ES-I3 (cell line): ENCODE measurements around the gene GOSR2.
A peak's percentile ranks its signal among the peaks of the same experiment; 100 is the strongest.

ENCODE experiments used
- H3K36me3 ChIP-seq: 2 replicates; pipeline ENCODE4 v1.6.1; 2013; ENCODE audit warnings: mild to moderate bottlenecking, low read length, control low read depth, moderate library complexity; ENCODE audit not compliant: insufficient read depth
- H3K4me1 ChIP-seq: 2 replicates; pipeline ENCODE4 v1.6.1; 2013; ENCODE audit warnings: mild to moderate bottlenecking, control low read depth, low read length; ENCODE audit not compliant: insufficient read depth
- H3K9ac ChIP-seq: 2 replicates; pipeline ENCODE4 v1.6.1; 2013; ENCODE audit warnings: low read depth, mild to moderate bottlenecking, low read length, moderate library complexity
- H3K9me3 ChIP-seq: 2 replicates; pipeline ENCODE4 v1.6.1; 2013; ENCODE audit warnings: mild to moderate bottlenecking, low read length, moderate library complexity; ENCODE audit not compliant: control insufficient read depth, insufficient read depth

Gene GOSR2

DNA sequence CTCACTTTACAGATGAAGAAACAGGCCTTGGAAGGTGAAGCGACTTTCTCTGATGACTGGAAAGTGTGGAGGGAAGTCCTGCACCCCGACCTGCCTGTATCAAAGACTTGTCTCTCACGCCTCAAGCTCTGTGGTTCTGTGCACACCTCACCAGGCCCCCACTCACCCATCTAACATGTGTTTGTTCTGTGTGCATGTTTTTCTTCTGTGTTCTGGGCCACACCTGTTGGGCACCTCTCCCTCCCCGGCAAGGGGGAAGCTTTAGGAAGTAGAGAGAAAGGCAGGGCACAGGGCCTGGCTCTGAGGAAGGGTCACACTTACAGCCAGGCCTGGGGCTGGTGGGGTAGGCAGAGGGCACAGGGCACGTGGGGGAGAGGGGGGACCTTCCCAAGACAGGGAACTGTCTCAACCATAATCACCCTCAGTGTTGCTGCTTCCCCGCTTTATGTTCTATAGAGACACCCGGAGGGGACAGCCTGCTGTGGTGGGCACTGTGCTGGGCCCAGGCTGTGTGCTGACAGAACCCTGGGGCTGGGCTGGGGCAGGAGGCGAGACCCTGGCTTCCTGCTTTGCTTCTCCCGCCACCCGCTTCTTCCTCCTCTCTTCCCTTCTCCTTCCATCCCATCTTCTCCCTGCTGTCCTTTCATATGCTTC is 48.8 kb downstream of the GOSR2 start:
- Histone ChIP-seq H3K9ac (no peak overlapping the region), H3K4me1 (peaks cover 2% of the 10 kb centered on the region)

DNA sequence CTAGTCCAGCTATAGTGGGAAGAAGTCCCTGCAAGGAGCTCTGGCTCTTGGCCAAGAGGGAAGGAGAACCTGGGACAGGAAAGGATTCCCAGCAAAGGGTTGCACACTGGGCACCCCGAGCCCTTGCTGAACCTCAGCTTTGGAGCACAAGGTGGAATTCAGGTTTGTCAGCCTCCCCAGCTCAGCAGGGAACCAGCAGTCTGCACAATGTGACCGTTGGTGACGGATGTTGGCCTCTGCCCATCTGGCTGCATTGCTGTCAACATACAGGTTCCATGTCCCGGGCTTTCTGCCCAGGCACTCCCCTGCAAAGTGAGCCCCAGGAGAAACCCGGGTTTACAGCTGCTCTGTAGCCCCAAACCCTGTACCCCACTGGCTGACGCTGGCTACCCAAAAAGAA is 49.4 kb downstream of the GOSR2 start:
- Histone ChIP-seq H3K4me1 (peaks cover 7% of the 10 kb centered on the region), H3K9ac (no peak overlapping the region), H3K36me3 (no peaks in the 10 kb centered on the region), H3K9me3 (no peaks in the 10 kb centered on the region)

More for the DNA sequence above, 48.8 kb downstream of the GOSR2 start:
- Histone ChIP-seq H3K36me3 (no peaks in the 10 kb centered on the region), H3K9me3 (no peaks in the 10 kb centered on the region)

DNA sequence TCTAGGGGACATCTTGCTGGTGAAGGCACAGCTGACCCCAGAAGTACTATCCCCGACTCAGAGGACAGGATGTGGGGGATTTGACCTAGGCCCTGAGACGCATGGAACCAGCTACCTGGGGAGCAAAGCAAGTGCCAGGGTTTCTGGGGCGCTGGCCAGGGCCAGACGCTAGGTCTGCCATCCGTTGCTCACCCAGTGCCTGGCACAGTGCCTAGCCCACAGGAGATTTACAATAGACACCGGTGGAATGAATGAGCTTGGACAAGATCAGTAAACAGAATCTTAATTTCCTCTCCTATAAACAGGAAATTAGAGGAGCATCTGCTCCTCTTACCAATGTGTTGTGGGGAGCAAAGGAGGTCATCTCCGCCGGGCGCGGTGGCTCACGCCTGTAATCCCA is 51.1 kb downstream of the GOSR2 start:
- H3K9me3 ChIP-seq, result no peaks in the 10 kb centered on the region

DNA sequence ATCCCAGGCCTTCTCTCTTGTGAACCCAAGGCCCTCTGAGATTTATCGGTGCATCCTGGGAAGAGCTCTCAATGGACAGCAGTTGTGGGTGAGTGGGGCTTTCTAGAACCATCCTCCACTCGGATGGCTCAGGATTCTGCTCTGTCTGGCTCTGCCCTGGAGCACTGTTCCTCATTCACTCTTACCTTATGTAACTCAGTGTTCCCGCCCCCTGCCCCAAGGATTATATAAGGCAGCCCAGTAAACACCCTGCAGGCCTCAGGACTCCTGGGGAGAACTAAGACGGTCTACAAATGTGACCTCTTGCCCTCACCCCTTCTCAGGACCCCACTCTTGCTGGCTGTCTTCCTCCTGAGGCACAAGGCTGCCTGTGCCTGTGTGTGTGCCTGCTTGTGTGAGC is 52.3 kb downstream of the GOSR2 start:
- Histone ChIP-seq H3K9ac (no peak overlapping the region), H3K9me3 (no peaks in the 10 kb centered on the region), H3K4me1 (peaks cover 14% of the 10 kb centered on the region), H3K36me3 (no peaks in the 10 kb centered on the region)

More for the DNA sequence above, 51.1 kb downstream of the GOSR2 start:
- Histone ChIP-seq H3K9ac (no peak overlapping the region), H3K36me3 (no peaks in the 10 kb centered on the region), H3K4me1 (peaks cover 12% of the 10 kb centered on the region)

DNA sequence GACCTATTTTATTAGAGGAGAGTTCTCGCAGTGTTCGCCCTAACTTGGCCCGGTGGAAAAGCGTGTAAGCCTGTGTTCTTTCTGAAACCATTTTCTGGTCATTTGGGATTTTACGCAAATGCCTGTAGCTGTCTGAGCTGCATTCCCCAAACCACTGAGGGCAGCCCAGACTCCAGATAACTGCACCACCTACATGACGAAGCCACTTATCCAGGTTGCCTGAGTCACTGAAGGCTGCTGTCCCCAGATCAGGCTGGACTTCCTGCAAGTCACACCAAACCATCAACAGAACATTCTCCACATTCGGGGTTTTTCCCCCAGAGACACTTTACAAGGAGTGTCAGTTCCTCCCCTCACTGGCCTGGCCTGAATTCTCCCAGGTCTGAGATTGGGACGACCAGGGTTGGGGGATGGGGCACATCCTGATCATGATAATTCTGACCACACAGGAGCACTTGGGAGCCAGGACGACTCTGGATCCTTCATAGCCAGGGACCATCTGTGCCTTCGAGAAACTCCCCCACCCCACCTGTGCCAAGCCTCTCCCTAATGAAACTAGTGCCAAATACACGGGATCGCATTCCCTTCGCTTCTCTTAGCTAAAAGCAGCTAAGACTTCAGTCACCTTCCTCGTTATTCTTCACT is 53.8 kb downstream of the GOSR2 start:
- H3K4me1 ChIP-seq, result peaks cover 22% of the 10 kb centered on the region
- peak overlapping the region; percentile 64; the same call in 1 of the 2 replicates for H3K9ac ChIP-seq
- H3K9me3 ChIP-seq, result no peaks in the 10 kb centered on the region
- H3K36me3 ChIP-seq, result no peaks in the 10 kb centered on the region

DNA sequence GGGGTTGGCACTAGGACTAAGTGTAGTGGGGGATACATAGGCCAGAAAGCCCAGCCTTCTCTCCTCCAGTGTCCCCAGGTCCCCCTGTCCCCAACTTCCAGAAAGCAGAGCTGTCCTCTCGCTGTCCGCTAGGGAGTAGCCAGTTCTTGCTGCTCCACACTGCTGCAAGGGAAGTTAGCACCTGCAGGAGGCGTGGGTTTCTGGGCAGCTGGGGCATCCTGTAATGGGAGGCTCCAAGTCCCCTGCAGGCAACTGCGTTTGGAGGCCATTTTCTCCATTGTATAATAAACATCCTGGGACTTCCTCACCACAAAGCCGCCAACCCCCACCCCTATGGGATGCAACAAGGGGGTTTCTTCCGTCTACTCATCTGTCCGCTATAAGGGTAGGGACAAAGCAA is 54.4 kb downstream of the GOSR2 start:
- H3K9me3 ChIP-seq, result no peaks in the 10 kb centered on the region
- H3K36me3 ChIP-seq, result no peaks in the 10 kb centered on the region
- H3K9ac ChIP-seq, result peak overlapping the region; percentile 64
- peaks cover 22% of the 10 kb centered on the region for H3K4me1 ChIP-seq

DNA sequence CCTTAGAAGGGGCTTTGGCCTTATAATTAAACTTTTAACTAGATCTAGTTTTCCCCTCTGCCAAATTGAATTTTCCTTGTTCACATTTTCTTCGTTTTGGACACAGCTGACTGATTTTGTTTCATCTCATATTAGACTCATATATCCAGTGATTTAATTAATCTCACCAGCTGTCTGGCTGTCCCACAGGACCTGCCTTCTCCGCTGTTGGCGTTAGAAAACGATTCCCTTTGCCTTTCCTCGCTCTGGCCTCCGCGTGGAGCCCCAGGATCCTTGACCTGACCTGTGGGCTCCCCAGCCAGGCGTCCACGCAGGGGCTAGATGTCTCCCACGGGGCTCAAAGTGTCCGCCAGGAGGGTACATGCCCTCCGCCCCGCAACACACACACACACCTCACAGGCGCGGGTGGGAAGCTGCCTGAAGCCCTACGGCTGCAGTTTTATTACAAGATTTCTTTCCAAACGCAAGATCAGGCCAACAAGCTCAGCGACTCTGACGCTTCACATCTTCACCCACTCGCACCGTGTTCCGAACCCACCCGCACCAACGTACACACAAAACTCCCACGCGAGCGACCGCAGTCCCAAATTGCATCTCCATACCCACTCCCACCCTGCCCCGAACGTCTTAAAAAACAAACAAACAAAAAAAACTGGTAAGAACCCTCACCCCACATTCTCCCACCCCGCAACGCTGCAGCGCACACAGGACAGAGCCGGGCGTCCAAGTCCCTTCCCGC is 55.0 kb downstream of the GOSR2 start:
- Histone ChIP-seq H3K9ac (peak overlapping the region; percentile 64), H3K4me1 (peaks cover 22% of the 10 kb centered on the region), H3K36me3 (no peaks in the 10 kb centered on the region), H3K9me3 (no peaks in the 10 kb centered on the region)

DNA sequence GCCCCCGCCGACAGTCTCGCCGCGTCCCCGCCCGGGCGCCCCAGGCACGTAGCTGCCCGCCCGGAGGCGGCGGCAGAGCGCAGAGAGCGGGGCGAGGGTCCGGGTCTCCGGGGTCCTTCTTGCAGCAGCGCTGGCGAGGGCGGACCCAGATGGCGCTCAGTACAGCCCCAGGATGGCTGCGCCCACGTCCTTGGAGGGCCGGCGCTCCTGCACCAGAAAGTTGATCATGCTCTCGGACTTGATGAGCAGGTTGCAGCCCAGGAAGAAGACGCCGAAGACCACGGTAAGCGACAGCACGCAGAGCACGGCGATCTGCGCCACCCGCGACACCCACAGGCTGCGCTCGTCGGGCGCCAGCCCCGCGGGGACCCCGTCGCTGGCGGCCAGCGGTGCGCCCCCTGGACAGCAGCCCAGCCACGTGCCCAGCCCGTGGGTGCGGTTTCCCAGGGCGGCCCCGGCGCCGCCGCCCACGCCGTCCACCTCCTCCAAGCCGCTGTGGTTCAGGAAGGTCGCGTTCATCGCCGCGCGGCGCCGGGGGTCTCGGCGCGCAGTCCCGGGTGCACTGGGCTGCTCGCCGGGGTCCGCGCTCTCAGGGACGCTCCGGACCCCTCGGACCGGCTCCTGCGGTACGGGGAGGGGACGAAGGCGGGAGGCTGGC is 55.7 kb downstream of the GOSR2 start:
- no peaks in the 10 kb centered on the region for H3K36me3 ChIP-seq
- peaks cover 22% of the 10 kb centered on the region for H3K4me1 ChIP-seq
- peak overlapping the region; percentile 64 for H3K9ac ChIP-seq
- H3K9me3 ChIP-seq, result no peaks in the 10 kb centered on the region

DNA sequence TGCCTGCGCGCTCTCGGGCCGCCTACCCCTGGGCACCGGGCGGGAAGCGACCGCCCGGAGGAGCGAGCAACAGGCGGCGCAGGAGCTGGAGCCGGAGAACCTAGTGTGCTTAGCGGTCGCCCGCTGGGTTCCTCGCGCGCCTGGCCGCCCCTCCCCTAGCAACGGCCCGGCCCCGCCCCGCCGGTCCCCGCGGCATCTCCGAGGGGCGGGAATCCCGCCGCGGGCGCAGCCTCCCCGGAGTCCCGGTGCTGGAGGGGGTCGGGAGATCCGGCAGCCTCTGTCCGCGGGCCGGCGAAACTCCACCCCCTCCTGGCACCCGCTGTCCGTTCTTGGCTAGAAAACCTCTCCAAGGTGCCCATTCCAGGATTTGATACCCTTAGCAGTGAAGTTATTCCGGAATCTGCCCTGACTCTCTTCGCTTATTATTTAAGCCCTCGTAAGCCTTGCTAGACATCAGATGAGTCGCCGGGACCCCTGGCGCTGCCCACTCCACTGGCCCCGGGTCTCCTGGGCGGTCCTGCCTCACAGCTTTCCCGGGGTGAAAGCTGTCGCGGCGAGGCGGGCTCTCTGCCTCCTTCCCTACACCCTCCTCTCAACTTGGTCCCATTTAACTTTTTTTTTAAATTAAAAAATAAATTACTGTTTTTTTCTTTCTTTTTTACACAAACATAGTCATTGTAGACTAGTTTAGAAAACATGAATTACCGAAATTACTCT is 56.3 kb downstream of the GOSR2 start, which contains the start of gene RPRML:
Gene RPRML, minus strand, starts transcription at position 107 of the 717 bp plus-strand sequence. CDS start 246 bp downstream, outside the sequence.
- H3K4me1 ChIP-seq, result peaks cover 22% of the 10 kb centered on the region
- no peaks in the 10 kb centered on the region for H3K9me3 ChIP-seq
- peak within 1 kb of the TSS; percentile 64 for H3K9ac ChIP-seq
- H3K36me3 ChIP-seq, result no peaks in the 10 kb centered on the region

DNA sequence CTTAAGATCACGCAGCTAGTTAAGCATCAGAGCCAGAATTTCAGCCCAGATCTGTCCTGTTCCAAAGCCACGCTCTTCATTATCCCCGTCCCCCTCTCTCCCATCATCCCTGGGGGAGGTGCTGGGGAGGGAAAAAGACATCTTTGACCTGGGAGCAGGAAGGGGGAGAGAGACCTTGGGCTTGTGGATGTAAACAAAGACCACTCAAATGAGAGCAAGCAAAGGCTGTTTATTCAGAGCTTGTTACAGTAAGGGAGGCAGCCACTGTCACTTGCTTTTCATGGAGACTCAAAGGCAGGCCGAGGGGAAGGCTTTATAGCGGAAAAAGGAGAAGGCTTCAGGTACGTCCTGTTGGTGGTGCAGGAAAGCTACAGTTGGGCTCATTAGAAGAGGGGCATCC is 59.6 kb downstream of the GOSR2 start:
- Histone ChIP-seq H3K9ac (no peak overlapping the region), H3K4me1 (peaks cover 13% of the 10 kb centered on the region), H3K36me3 (no peaks in the 10 kb centered on the region), H3K9me3 (no peaks in the 10 kb centered on the region)

DNA sequence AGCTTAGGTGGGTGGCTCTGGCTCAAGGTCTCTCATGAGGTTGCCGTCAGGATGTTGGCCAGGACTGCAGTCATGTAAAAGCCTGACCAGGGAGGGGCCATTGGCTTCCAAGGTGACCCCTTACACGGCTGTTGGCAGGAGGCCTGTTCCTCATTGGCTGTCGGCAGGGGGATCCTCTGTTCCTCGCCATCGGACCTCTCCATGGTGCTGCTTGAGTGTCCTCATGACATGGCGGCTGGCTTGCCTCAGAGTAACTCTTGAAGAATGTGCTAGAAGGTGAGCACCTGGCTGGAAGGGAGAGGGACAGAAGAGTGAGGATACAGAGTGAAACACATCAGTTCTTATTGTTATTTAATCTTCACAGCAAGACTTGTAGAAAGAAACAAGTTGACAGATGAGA is 60.8 kb downstream of the GOSR2 start:
- H3K36me3 ChIP-seq, result no peaks in the 10 kb centered on the region
- H3K9ac ChIP-seq, result no peak overlapping the region
- H3K9me3 ChIP-seq, result no peaks in the 10 kb centered on the region
- peaks cover 10% of the 10 kb centered on the region for H3K4me1 ChIP-seq

DNA sequence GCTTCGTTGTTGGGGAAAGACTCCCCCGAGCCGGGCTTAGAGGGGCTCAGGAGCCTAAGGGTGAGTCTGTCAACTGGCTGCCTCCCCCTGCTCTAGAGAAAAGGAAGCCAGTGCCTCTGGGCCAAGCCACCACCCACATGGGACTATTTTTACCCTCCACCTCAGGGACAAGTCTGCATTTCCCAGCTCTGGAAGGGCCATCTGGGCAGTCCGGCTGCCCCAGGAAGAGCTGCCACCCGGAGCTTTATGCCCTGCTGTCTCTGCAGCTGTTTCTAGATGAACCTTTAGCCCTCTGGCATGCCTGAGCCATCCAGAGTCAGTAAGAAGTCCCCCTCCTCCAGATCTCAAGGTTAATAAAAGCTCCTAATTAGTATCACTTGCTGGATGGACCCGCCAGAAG is 61.4 kb downstream of the GOSR2 start:
- H3K36me3 ChIP-seq, result no peaks in the 10 kb centered on the region
- H3K4me1 ChIP-seq, result peaks cover 10% of the 10 kb centered on the region
- H3K9ac ChIP-seq, result no peak overlapping the region
- H3K9me3 ChIP-seq, result no peaks in the 10 kb centered on the region

DNA sequence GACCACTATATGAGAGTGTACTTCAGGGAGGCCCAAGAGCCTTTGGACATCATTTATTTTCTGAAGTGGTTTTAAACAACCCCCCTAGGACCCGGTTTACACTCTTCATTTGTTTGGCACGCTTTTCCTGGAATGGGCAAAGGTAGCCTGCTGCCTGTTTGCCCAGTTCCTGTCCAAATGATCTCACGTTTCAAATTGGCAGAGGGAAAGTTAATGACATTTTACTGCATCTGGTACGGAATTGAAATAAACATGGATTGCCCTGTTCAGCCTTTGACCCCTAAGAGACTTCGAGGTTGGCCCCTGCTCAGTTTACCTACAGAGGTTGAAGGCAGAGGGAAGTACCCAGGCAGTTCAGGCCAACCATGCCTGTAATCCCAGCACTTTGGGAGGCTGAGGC is 61.9 kb downstream of the GOSR2 start:
- H3K9ac ChIP-seq, result no peak overlapping the region
- peaks cover 10% of the 10 kb centered on the region for H3K4me1 ChIP-seq
- no peaks in the 10 kb centered on the region for H3K9me3 ChIP-seq
- H3K36me3 ChIP-seq, result no peaks in the 10 kb centered on the region

DNA sequence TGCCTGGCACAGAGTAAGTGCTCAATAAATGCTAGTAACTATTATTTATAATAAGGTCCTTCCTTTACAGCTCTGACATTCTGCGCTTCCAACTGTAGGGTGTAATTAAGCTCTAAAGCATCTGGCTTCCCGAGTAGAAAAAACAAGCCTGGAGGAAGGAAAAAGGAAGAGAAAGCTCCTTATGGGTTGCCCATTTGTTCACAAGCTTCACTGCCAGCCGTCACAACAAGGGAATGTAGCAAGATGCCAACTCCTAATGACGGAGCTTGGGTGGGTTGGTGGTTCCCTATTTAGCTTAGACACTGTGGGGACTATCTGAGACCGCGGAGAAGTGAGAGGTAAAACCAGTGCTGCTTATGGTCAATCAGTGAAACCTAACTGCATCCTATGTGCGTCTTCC is 63.4 kb downstream of the GOSR2 start:
- Histone ChIP-seq H3K9me3 (no peaks in the 10 kb centered on the region), H3K9ac (no peak overlapping the region), H3K36me3 (no peaks in the 10 kb centered on the region), H3K4me1 (peaks cover under 1% of the 10 kb centered on the region; the same call in 1 of the 2 replicates)
